GM18951 (cell line): ENCODE measurements around the gene SLC6A7.
"Not testable (repeated sequence)": the region's sequence is repeated elsewhere in the genome, so short reads cannot be mapped to it uniquely, and the experiment has no call there.

Experiments used
- POLR2A ChIP-seq: IDR thresholded peaks from 4 replicates; pipeline ENCODE4 v1.6.1; 2011; ENCODE audit warnings: mild to moderate bottlenecking; ENCODE audit not compliant: insufficient read length, insufficient read depth; ENCODE audit errors: extremely low read depth
- in situ Hi-C: fragments of 300-500 bp; cut with MboI; formaldehyde crosslinking; loops from one replicate; pipeline ENCODE4 v1.12.0; 2022; ENCODE audit warnings: low sequenced_read_pairs, mixed read lengths, inconsistent platforms; ENCODE audit not compliant: unreplicated experiment

The SLC6A7 gene

DNA sequence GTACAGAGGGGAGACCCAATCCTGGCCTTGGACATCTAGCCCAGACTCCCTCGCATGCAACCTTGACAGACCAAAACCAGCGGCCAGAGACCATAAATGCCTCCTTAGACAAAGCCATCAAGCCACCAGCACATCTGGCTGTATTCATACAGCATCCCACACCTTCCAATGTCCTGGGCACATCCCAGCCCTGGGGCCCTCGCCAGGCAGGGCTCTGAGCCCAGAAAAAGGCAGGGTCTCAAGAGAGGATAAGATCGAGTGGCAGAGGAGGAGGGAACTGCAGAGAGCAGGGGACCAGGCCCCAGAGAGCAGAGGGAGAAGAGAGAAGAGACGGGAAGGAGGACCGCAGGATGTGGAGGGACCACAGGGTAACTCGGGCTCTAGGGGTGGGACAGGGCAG is 54.3 kb downstream of the SLC6A7 start:
- no peak for TF ChIP-seq POLR2A
- in situ Hi-C loops: no loop called here

DNA sequence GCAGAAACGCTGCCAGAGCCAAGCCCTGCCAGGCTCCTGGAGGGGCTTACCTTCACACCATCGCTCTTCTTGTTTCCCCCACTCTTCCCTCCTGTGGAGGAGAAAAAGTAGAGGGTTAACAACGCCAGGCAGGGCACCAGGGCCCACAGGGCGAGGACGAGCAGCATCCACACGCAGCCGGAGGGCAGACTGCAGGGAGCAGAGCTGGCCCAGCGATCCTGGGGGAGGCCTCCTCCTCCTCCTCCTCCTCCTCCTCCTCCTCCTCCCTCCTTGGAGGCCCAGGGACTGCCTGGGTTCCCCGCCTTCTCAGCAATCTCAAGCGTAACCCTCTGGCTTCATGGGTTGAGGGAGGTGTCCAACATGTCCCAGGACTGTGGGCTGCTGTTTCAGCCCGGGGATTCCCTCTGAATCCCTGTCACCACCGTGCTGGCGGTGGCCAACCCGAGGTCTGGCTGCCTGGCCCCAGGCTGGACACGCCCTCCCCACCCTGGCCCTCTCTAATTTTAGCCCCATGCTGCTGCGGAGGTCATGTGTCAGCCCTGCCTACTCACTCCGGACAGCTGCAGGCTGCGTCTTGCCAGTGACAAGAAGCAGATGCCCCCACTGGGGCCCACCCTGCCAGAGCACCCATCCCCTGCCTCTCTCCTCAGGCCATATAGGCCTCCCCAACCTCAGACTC is 55.4 kb downstream of the SLC6A7 start:
- no peak for TF ChIP-seq POLR2A
- in situ Hi-C loops: no loop called here

DNA sequence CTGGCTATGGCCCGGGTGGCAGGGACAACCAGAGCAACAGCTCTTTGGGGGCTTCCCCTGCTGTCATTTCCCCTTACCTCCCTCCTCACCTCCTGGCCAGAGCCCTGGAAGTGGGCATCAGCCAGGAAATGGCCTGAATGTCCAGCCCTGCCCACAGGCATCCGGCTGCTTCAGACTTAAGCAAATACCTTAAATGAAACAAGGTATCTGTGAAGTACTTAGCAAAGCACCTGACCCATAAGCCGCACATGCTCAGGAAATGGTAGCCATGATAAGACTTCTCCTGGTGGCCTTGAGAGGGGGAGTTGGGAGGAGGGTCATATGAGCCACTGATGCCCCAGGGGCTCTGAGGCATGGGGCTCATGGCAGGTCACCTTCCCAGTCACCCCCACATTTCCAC is 55.9 kb downstream of the SLC6A7 start:
- TF ChIP-seq POLR2A: no peak
- in situ Hi-C loops: no loop called here

DNA sequence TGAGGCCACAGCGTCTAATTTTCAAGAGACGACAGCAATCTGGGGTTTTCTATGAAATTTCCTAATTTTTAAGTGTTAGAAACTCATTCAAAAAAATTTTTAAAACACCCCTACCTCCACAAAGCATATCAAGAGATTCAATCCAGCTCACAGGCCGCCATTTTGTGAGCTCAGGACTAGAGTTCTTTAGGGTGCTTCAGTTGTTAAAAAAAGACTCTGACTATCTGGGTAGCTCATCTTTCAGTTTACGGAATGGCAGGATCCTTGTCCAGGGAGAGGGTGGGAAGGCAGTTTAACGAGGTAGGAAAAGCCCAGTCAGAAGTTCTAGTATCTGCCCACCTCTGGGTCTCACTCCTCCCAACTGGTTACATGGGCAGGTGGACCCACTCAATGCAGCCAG is 56.6 kb downstream of the SLC6A7 start:
- in situ Hi-C loops: no loop called here
- no peak for TF ChIP-seq POLR2A

DNA sequence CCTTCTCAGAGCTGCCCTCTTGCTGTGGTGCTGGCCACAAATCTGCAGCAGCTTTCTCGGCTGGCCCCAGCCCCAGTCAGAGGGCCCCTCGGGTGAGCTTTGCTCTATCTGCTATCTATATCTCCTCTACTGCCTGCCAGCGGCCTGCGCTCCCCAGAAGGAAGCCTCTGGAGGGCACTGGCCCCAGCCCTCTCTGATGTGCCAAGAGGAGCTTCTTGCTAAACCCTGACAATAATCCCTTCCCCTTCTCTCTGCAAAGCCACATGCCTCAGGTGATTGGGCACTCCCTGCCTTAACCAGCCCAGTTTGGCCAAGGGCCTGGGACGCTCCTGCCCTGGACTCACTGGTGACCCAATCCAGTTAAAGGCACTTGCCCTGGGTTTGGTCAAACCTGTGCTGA is 57.0 kb downstream of the SLC6A7 start:
- in situ Hi-C loops: no loop called here
- no peak for TF ChIP-seq POLR2A

DNA sequence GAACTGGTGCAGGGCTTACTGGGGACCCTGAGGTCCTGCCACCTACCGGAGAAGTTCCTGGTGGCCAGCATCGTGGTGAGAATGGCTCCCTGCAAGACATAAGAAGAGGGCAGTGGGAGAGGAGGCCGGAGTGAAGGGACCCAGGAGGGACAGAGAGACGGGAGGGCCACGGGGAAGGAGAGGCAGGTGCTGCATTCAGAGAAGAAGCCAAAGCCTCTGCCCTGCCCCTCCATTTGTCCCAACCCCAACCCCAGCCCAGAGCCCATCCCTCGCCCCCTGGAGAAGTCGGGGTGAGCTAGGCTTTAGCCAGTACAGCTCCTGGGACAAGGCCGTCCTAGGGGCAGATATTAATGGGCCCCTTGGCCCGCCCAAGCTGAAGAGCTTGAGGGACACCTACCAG is 57.9 kb downstream of the SLC6A7 start:
- in situ Hi-C loops: no loop called here
- no peak for TF ChIP-seq POLR2A

DNA sequence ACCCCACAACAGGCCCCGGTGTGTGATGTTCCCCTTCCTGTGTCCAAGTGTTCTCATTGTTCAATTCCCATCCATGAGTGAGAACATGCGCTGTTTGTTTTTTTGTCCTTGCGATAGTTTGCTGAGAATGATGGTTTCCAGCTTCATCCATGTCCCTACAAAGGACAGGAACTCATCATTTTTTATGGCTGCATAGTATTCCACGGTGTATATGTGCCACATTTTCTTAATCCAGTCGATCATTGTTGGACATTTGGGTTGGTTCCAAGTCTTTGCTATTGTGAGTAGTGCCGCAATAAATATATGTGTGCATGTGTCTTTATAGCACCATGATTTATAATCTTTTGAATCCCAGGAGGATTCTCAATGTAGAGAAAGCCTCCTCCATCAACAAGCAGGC is 58.6 kb downstream of the SLC6A7 start:
- in situ Hi-C loops: not testable (repeated sequence)

DNA sequence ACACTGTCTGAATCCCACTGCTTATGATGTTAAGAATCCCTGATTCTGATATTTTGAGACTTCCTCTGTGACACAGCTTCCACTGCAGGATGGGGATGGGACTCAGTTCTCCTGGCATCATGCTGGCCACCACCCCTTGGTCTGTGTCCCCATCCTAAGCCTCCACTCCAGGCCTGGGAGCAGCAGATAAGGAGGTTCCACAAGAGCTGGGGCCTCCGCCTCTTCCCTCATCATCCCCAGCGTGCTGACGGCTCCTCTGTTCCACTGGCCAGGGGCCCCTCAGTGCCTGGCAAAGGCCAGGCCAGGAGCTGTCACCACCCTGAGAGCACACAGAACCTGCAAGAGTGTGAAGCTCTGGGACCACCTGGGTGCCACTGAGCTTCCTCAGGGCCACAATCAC is 59.1 kb downstream of the SLC6A7 start:
- in situ Hi-C loops: no loop called here
- no peak for TF ChIP-seq POLR2A

DNA sequence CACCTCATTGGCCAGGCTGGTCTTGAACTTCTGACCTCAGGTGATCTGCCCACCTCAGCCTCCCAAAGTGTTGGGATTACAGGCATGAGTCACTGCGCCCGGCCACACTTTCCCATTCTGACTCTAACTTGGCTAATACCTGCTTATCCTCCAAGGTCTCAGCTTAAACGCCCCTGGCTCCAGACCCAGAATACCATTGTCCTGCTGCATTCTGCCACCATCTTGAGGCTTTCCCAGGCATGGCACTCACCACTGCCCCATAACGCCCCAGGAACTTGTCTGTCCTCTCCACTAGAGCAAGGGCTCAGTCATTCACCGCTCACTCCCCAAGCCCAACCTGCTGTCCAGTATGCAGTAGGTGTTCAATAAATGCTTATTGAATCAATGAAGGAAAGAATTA is 59.9 kb downstream of the SLC6A7 start:
- TF ChIP-seq POLR2A: no peak
- in situ Hi-C loops: no loop called here

DNA sequence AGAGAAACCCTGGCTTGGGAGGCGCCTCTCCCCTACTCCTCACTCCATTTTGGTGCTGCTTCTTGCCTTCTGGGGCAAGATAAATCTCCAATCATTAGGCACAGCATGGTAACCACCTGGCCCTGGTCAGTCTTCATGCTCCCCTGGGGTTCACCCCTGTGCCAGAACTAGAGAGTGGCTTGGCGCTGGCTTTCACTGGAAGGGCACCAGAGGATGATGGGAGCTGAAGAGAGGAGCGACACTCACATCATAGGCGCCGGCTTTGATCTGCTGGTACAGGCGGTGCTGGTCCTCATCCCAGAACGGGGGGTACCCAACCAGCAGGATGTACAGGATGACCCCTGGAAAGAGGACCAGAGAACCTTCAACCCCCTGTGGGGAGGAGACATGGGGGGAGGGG is 61.6 kb downstream of the SLC6A7 start:
- in situ Hi-C loops: no loop called here
- TF ChIP-seq POLR2A: no peak

DNA sequence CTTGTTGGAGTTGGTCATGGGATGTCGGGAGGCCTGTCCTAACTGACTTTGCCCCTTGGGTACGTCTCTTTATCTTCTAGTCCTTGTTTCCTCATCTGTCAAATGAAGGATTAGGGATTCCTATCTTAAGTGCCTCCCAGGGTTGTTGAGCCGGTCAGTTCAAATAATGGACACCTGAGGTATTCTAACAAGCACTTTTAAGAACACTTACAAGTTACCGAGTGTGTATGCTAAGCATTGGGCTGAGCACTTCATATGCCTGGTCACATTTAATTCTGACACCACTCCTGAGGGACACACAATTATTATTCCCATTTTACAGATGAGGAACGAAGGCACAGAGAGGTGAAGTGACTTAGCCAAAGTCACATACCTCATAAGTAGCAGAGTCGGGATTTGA is 62.6 kb downstream of the SLC6A7 start:
- in situ Hi-C loops: no loop called here
- TF ChIP-seq POLR2A: no peak

DNA sequence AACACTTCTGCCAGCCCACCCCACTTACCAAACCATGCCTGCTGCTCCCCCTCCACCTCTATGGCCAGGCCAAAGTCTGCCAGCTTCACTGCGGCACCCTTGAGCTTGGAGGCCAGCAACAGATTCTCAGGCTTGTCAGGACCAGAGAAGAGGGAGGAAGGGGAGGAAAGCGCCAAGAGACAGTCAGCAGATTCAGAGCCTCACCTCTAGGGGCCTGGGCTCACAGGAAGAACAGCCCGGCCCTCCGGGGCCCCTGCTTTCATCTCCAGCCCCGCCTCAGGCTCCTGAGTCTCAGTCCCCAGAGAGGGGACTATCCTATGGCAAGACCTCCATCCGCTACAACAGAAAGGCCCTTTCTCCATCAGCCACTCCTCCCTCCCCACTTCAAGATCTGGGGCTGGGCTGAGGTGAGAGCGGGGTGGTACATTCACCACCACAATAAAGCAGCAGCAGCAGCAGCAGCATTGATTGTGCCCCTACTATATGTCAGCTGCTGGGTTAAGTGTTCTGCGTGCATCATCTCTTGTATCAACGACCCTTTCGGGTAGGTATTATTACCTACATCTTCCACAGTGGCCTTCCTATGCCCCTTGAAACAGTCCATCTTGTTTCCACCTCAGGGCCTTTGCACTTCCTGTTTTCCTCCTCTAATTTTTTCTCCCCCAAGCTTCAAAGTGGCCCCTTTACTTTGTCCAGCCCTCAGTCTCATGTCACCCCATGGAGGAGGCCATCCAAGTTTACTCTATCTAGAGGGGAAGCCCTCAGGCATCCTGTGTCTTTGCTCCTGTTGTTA is 63.8 kb downstream of the SLC6A7 start:
- TF ChIP-seq POLR2A: no peak
- in situ Hi-C loops: no loop called here

DNA sequence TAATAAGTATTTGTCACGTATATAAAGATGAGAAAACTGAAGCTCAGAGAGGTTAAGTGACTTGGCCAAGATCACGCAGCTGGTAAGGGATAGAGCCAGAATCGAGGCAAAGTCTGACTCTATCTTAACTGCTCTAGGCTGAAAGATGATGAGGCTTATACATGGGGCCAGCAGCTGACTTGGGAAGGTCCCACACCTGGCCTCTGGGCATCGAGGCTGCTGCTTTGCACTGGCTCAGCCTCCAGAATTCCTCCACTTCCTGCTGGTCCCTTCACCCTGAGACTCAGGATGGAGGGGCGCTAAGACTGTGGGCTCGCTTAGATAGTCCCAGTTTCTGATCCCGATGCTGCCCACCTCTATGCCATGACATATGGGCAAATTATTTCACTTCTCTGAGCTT is 64.5 kb downstream of the SLC6A7 start:
- TF ChIP-seq POLR2A: no peak
- in situ Hi-C loops: no loop called here

DNA sequence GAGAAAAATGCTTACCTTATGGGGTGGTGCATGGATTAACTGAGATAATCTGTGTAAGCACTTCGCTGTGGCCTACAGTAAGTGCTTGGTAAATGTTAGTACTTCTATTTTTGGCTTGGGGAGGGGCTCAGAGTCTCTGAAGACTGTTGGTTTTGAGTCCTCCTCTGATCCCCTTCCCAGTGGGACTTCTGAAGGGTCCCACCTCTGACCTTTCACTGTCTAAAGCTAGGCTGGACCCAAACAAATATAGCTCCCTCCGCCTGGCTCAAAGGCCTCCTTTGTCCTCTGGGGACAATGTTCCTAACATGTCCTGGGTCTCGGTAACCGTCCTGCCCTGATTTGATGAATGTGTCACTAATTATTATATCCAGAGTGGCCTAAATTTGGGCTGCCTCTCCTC is 64.9 kb downstream of the SLC6A7 start:
- TF ChIP-seq POLR2A: no peak
- in situ Hi-C loops: no loop called here
